ENCODE results near the gene RHOG. TPM values are rescaled to one million over a fixed set of nuclear protein-coding genes. Genes with fewer than 3 reads are reported as not detected.
A peak's percentile ranks its signal among the peaks of the same experiment; 100 is the strongest.

Gene RHOG
- total and polyA plus RNA-seq, 9 of the 15 experiments (the other 6 are each of a cell fraction or from before 2014, with no cell fraction given): 22.6 to 162 (median 80.3) TPM

DNA sequence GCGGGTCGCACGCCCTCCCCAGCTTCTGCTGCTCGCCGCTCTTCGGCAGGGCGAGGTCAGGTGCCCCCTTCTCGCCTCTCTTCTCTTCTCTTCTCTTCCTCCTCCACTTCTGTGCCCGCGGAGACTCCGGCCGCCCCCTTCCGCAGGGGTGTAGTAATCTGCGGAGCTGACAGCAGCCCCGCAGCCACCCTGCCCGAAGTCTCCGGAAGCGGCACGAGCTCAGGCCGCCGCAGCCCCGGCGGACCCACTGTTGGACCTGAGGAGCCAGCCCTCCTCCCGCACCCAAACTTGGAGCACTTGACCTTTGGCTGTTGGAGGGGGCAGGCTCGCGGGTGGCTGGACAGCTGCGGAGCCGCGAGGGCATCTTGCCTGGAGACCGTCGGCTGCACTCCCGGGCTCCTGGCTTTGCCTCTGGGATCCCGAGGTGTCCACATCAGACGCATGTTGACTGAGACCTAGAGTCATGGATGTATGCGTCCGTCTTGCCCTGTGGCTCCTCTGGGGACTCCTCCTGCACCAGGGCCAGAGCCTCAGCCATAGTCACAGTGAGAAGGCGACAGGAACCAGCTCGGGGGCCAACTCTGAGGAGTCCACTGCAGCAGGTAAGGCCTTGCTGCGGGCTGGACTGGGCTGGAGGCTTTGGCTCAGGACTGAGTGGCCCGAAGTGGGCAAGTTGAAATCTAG, 15.2 kb upstream of the RHOG start (continued):
- TF ChIP-seq E2F6 (IDR thresholded peaks at IDR 0.05; ENCODE audit: borderline replicate concordance in 1 of 2, extremely low read depth in 1 of 2, insufficient read depth in 1 of 2, insufficient read length in 1 of 2, low read depth in 1 of 2, low read length in 1 of 2, poor library complexity in 1 of 2, severe bottlenecking in 1 of 2) (peak in 1 of 2 experiments; percentile 51), CAMTA2 (CRISPR knock-in tag; conservative IDR thresholded peaks at IDR 0.05) (no peak), ZNF280B (CRISPR knock-in tag; IDR thresholded peaks at IDR 0.05) (no peak), FOXA3 (CRISPR knock-in tag; conservative IDR thresholded peaks at IDR 0.05 in 1 of 2, IDR thresholded peaks at IDR 0.05 in 1 of 2) (peak in 1 of 2 experiments; percentile 35; a peak in 2 of 4 replicates), MAX (CRISPR knock-in tag; IDR thresholded peaks at IDR 0.05) (peak; percentile 36; the same call in 1 of the 2 replicates), SMAD4 (CRISPR knock-in tag; conservative IDR thresholded peaks at IDR 0.05) (0 out of 2 replicates have a peak, but pooled peaks have one; percentile 46), TEAD1 (CRISPR knock-in tag; IDR thresholded peaks at IDR 0.05) (peak in 1 of 2 experiments; percentile 65; a peak in 2 of 4 replicates), MYC (IDR thresholded peaks at IDR 0.05; ENCODE audit: low read depth, low read length) (0 out of 2 replicates have a peak, but pooled peaks have one; percentile 3), MYC (CRISPR knock-in tag; IDR thresholded peaks at IDR 0.05; ENCODE audit: borderline replicate concordance, low read depth) (0 out of 2 replicates have a peak, but pooled peaks have one; percentile 23), CSDE1 (IDR thresholded peaks at IDR 0.05) (no peak), JUN (IDR thresholded peaks at IDR 0.05; ENCODE audit: borderline replicate concordance, low read depth, low read length) (no peak), JUN (CRISPR knock-in tag; IDR thresholded peaks at IDR 0.05; ENCODE audit: borderline replicate concordance) (peak; percentile 32; the same call in 1 of the 2 replicates), KAT8 (IDR thresholded peaks at IDR 0.05; ENCODE audit: low read depth) (no peak), YY1 (IDR thresholded peaks at IDR 0.05; ENCODE audit: borderline replicate concordance in 1 of 3, control insufficient read depth in 1 of 3, extremely low read depth in 1 of 3, insufficient read depth in 3 of 3, insufficient read length in 1 of 3, insufficient replicate concordance in 2 of 3, low read depth in 1 of 3, low read length in 2 of 3) (peak in 1 of 3 experiments; percentile 8)
- TF ChIP-seq, protein P1, sequence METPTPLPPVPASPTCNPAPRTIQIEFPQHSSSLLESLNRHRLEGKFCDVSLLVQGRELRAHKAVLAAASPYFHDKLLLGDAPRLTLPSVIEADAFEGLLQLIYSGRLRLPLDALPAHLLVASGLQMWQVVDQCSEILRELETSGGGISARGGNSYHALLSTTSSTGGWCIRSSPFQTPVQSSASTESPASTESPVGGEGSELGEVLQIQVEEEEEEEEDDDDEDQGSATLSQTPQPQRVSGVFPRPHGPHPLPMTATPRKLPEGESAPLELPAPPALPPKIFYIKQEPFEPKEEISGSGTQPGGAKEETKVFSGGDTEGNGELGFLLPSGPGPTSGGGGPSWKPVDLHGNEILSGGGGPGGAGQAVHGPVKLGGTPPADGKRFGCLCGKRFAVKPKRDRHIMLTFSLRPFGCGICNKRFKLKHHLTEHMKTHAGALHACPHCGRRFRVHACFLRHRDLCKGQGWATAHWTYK (CRISPR knock-in tag; IDR thresholded peaks at IDR 0.05): peak; percentile 22; the same call in 1 of the 2 replicates
- TF ChIP-seq, protein P2, sequence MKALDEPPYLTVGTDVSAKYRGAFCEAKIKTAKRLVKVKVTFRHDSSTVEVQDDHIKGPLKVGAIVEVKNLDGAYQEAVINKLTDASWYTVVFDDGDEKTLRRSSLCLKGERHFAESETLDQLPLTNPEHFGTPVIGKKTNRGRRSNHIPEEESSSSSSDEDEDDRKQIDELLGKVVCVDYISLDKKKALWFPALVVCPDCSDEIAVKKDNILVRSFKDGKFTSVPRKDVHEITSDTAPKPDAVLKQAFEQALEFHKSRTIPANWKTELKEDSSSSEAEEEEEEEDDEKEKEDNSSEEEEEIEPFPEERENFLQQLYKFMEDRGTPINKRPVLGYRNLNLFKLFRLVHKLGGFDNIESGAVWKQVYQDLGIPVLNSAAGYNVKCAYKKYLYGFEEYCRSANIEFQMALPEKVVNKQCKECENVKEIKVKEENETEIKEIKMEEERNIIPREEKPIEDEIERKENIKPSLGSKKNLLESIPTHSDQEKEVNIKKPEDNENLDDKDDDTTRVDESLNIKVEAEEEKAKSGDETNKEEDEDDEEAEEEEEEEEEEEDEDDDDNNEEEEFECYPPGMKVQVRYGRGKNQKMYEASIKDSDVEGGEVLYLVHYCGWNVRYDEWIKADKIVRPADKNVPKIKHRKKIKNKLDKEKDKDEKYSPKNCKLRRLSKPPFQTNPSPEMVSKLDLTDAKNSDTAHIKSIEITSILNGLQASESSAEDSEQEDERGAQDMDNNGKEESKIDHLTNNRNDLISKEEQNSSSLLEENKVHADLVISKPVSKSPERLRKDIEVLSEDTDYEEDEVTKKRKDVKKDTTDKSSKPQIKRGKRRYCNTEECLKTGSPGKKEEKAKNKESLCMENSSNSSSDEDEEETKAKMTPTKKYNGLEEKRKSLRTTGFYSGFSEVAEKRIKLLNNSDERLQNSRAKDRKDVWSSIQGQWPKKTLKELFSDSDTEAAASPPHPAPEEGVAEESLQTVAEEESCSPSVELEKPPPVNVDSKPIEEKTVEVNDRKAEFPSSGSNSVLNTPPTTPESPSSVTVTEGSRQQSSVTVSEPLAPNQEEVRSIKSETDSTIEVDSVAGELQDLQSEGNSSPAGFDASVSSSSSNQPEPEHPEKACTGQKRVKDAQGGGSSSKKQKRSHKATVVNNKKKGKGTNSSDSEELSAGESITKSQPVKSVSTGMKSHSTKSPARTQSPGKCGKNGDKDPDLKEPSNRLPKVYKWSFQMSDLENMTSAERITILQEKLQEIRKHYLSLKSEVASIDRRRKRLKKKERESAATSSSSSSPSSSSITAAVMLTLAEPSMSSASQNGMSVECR (CRISPR knock-in tag; IDR thresholded peaks at IDR 0.05): peak; percentile 72

Measured in K562 (cell line).